Small intestine (tissue), 7 donors: ENCODE results near the gene CENPH. TPM values are rescaled to one million over a fixed set of nuclear protein-coding genes. Genes with fewer than 3 reads are reported as not detected.
"Not testable (repeated sequence)": the region's sequence is repeated elsewhere in the genome, so short reads cannot be mapped to it uniquely, and the experiment has no call there.

Source experiments
- DNase-seq, 2 donors: peaks; one replicate each; pipeline versions ENCODE4 v3.0.0 to v3.0.0-alpha.2; 2013
- FAIRE-seq: peaks from 2 replicates; lab custom pipeline; 2012; peaks lifted over from hg19 to GRCh38; lab: Jason Lieb, UNC
- H3K27ac ChIP-seq, 3 donors: one replicate each; pipeline ENCODE4 v1.5.1; 2013; ENCODE audit warnings: low read length in 2 of 3, mild to moderate bottlenecking in 2 of 3, control low read depth in 1 of 3, inconsistent platforms in 1 of 3, low read depth in 1 of 3, moderate library complexity in 1 of 3
- H3K27me3 ChIP-seq, 3 donors: one replicate each; pipeline ENCODE4 v1.6.1; 2013; ENCODE audit warnings: low read length in 3 of 3, inconsistent platforms in 1 of 3; ENCODE audit not compliant: control insufficient read depth in 3 of 3, insufficient read depth in 3 of 3
- H3K36me3 ChIP-seq, 3 donors: one replicate each; pipeline ENCODE4 v1.6.1; 2013; ENCODE audit warnings: low read length in 3 of 3, inconsistent platforms in 1 of 3, low read depth in 1 of 3, mild to moderate bottlenecking in 1 of 3, moderate library complexity in 1 of 3; ENCODE audit not compliant: control insufficient read depth in 3 of 3, insufficient read depth in 2 of 3
- H3K4me1 ChIP-seq, 3 donors: one replicate each; pipeline ENCODE4 v1.6.1; 2013; ENCODE audit warnings: low read length in 2 of 3, inconsistent platforms in 1 of 3, low read depth in 1 of 3, mild to moderate bottlenecking in 1 of 3, moderate library complexity in 1 of 3; ENCODE audit not compliant: control insufficient read depth in 3 of 3, insufficient read depth in 2 of 3
- H3K4me3 ChIP-seq, 3 donors: one replicate each; pipeline ENCODE4 v1.5.1; 2013; ENCODE audit warnings: low read length in 3 of 3, control low read depth in 1 of 3, inconsistent platforms in 1 of 3, low read depth in 1 of 3, mild to moderate bottlenecking in 1 of 3, moderate library complexity in 1 of 3
- H3K9me3 ChIP-seq, 2 donors: one replicate each; pipeline ENCODE4 v1.6.1; 2013; ENCODE audit warnings: low read depth in 1 of 2, low read length in 1 of 2; ENCODE audit not compliant: control insufficient read depth in 2 of 2, insufficient read depth in 1 of 2
- WGBS, 3 donors: extraction: QIAGEN DNeasy Blood & Tissue Kit; methylation state at CpG; one replicate each; pipeline ENCODE4 v1.1.7; 2013; 5-methylcytosine and 5-hydroxymethylcytosine counted together
- polyA plus RNA-seq, 4 donors: library from polyadenylated mRNA; stranded (reverse) in 3 of 4; unstranded in 1 of 4; fragments of 200-250 nt in 3 of 4; fragments of 120-200 nt in 1 of 4; gene quantifications; one replicate each; pipeline versions ENCODE4 v1.2.1 to v1.2.3, GENCODE V29; 2013
- donor health status: healthy with polysubstance abuse.
- donor health status: control.
- donor health status: control.
- donor health status: Bipolar disorder and iron deficiency.
- donor health status: healthy.

The CENPH gene
- polyA plus RNA-seq, 4 donors: 2.5 to 13.0 (median 8.0) TPM

- no peak overlapping the region for H3K4me3 ChIP-seq
- no peaks in the 10 kb centered on the region for H3K27me3 ChIP-seq
- H3K27ac ChIP-seq: no peak overlapping the region
- FAIRE-seq (no peak), DNase-seq (no peak)
- H3K4me1 ChIP-seq: peaks cover 0 to 2% (median 0%) of the 10 kb centered on the region in 3 donors
- peaks cover 0 to 10% (median 2%) of the 10 kb centered on the region in 3 donors for H3K36me3 ChIP-seq
- WGBS, 3 donors: 91 to 92% (median 91%) methylated on average over 8 of the region's 8 CpGs
- H3K9me3 ChIP-seq: peaks cover 0 to 2% of the 10 kb centered on the region in 2 donors
Measured at GRCh38 chr5:69242215-69242927, 53.0 kb downstream of the CENPH start.

GRCh38 chr5:69245031-69245430, 55.6 kb downstream of the CENPH start:
- Histone ChIP-seq H3K4me3 (no peak overlapping the region), H3K27me3 (no peaks in the 10 kb centered on the region), H3K27ac (no peak overlapping the region), H3K9me3 (peaks cover 0 to 9% of the 10 kb centered on the region in 2 donors), H3K4me1 (no peaks in the 10 kb centered on the region), H3K36me3 (peaks cover 0 to 2% (median 0%) of the 10 kb centered on the region in 3 donors)
- WGBS, 3 donors: 92 to 100% (median 99%) methylated on average over 5 of the region's 5 CpGs
- FAIRE-seq (no peak), DNase-seq (no peak)

GRCh38 chr5:69248019-69248418, 58.6 kb downstream of the CENPH start:
- peaks cover 0 to 11% (median 2%) of the 10 kb centered on the region in 3 donors for H3K36me3 ChIP-seq
- 88 to 98% (median 93%) methylated on average over 2 of the region's 2 CpGs for WGBS, 3 donors
- no peak for DNase-seq
- no peak for FAIRE-seq
- peaks cover 0 to 9% of the 10 kb centered on the region in 2 donors for H3K9me3 ChIP-seq
- H3K4me1 ChIP-seq: no peaks in the 10 kb centered on the region
- no peak overlapping the region for H3K4me3 ChIP-seq
- no peak overlapping the region for H3K27ac ChIP-seq
- H3K27me3 ChIP-seq: no peaks in the 10 kb centered on the region

- no peak overlapping the region for H3K27ac ChIP-seq
- DNase-seq (no peak), FAIRE-seq (no peak)
- H3K36me3 ChIP-seq: peaks cover 0 to 17% (median 2%) of the 10 kb centered on the region in 3 donors
- H3K27me3 ChIP-seq: no peaks in the 10 kb centered on the region
- H3K4me1 ChIP-seq: no peaks in the 10 kb centered on the region
- 92 to 99% (median 93%) methylated on average over 2 of the region's 2 CpGs for WGBS, 3 donors
- no peak overlapping the region for H3K4me3 ChIP-seq
- peaks cover 0 to 7% of the 10 kb centered on the region in 2 donors for H3K9me3 ChIP-seq
Measured at GRCh38 chr5:69250593-69250992, 61.2 kb downstream of the CENPH start.

- Histone ChIP-seq H3K4me3 (no peak overlapping the region), H3K27ac (no peak overlapping the region), H3K36me3 (peaks cover 0 to 24% (median 3%) of the 10 kb centered on the region in 3 donors), H3K4me1 (no peaks in the 10 kb centered on the region), H3K9me3 (peaks cover 0 to 7% of the 10 kb centered on the region in 2 donors), H3K27me3 (no peaks in the 10 kb centered on the region)
- DNase-seq (no peak), FAIRE-seq (no peak)
- 82 to 90% (median 90%) methylated on average over 3 of the region's 3 CpGs for WGBS, 3 donors
Measured at GRCh38 chr5:69252437-69252836, 63.1 kb downstream of the CENPH start.

GRCh38 chr5:69255940-69256339, 66.6 kb downstream of the CENPH start:
- FAIRE-seq, H3K4me3 ChIP-seq, DNase-seq, H3K27me3 ChIP-seq, H3K9me3 ChIP-seq, H3K27ac ChIP-seq, H3K4me1 ChIP-seq: not testable (repeated sequence)
- peaks cover 5 to 31% (median 5%) of the 10 kb centered on the region in 3 donors for H3K36me3 ChIP-seq
- 89 to 94% (median 93%) methylated on average over 4 of the region's 4 CpGs for WGBS, 3 donors

GRCh38 chr5:69257577-69257976, 68.2 kb downstream of the CENPH start:
- H3K27me3 ChIP-seq: no peaks in the 10 kb centered on the region
- peaks cover 4 to 32% (median 7%) of the 10 kb centered on the region in 3 donors for H3K36me3 ChIP-seq
- no peak overlapping the region for H3K4me3 ChIP-seq
- no peak for FAIRE-seq
- no peak for DNase-seq
- no peaks in the 10 kb centered on the region for H3K9me3 ChIP-seq
- WGBS, 3 donors: 97 to 100% (median 100%) methylated on average over 1 of the region's 1 CpG
- H3K27ac ChIP-seq: no peak overlapping the region
- H3K4me1 ChIP-seq: no peaks in the 10 kb centered on the region
